ENCODE data around the gene PGLYRP3.

The PGLYRP3 gene

GRCh38 chr1:153288634-153289275, 24.0 kb downstream of the PGLYRP3 start:
- ATAC-seq (replicated peaks) (no peak), DNase-seq (no peak)
- peaks cover under 1 to 12% of the 10 kb centered on the region in 2 donors for H3K4me1 Mint-ChIP-seq (ENCODE audit: low read depth in 2 of 2)
- H3K27ac Mint-ChIP-seq = no peak overlapping the region
- H3K27me3 Mint-ChIP-seq = peaks cover 28 to 37% of the 10 kb centered on the region in 2 donors
- no peak overlapping the region for H3K4me3 Mint-ChIP-seq
- H3K36me3 Mint-ChIP-seq (ENCODE audit: insufficient read depth) = no peaks in the 10 kb centered on the region
- H3K9me3 Mint-ChIP-seq = no peaks in the 10 kb centered on the region

DNA sequence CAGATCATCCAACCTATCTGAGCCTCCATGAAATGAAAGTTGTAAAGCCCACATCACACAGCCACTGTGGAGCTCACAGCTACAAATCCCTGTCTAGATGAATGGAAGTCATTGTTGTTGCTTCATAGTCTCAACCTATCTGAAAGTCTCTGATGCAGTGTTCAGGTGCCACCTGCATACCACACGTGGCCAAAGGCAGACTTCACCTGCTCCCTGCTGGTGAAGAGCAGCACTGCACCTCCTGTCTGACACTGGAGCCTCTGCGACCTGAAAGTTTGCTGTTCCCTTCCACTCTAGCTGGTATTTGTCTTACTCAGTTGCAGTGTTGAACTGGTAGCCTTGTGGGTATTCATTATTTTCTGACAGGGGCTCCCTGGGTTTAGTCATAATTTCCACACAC, 34.9 kb downstream of the PGLYRP3 start:
- Mint-ChIP-seq H3K36me3 (ENCODE audit: insufficient read depth) (no peaks in the 10 kb centered on the region), H3K27me3 (peaks cover 57 to 61% of the 10 kb centered on the region in 2 donors), H3K27ac (no peak overlapping the region), H3K4me1 (ENCODE audit: low read depth in 2 of 2) (no peaks in the 10 kb centered on the region), H3K9me3 (no peaks in the 10 kb centered on the region), H3K4me3 (no peak overlapping the region)
- DNase-seq (peak in 2 of 3 experiments; percentile 21 to 26), ATAC-seq (replicated peaks) (peak; percentile 58)

DNA sequence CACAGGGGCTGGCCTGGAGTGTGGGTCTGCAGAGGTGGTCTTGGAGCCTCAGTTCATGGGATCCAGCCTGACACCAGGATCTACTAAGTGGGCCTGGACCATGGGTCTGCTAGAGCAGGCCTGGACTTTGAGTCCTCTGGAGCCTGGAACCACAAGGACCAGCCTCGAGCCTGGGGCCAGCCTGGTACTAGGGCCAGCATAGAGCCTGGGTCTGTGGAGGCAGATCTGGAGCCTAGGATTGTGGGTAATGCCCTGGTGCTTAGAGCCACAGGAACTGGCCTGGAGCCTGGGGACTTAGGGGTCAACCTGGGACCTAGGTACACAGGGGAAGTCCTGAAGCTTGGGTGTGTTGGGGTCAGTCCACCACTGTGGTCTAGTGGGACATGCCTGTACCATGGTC, 40.6 kb downstream of the PGLYRP3 start:
- H3K36me3 Mint-ChIP-seq (ENCODE audit: insufficient read depth) = no peaks in the 10 kb centered on the region
- no peak for DNase-seq
- H3K27me3 Mint-ChIP-seq = peaks cover 66 to 70% of the 10 kb centered on the region in 2 donors
- no peaks in the 10 kb centered on the region for H3K4me1 Mint-ChIP-seq (ENCODE audit: low read depth in 2 of 2)
- no peak overlapping the region for H3K27ac Mint-ChIP-seq
- ATAC-seq (replicated peaks) = no peak
- H3K9me3 Mint-ChIP-seq = no peaks in the 10 kb centered on the region
- no peak overlapping the region for H3K4me3 Mint-ChIP-seq

- DNase-seq = no peak
- Mint-ChIP-seq H3K36me3 (ENCODE audit: insufficient read depth) (no peaks in the 10 kb centered on the region), H3K27me3 (peaks cover 67 to 70% of the 10 kb centered on the region in 2 donors), H3K4me1 (ENCODE audit: low read depth in 2 of 2) (no peaks in the 10 kb centered on the region), H3K4me3 (no peak overlapping the region), H3K9me3 (no peaks in the 10 kb centered on the region), H3K27ac (no peak overlapping the region)
- no peak for ATAC-seq (replicated peaks)
These were observed 41.0 kb downstream of the PGLYRP3 start for GRCh38 chr1:153271711-153272110.

- Mint-ChIP-seq H3K36me3 (ENCODE audit: insufficient read depth) (peaks cover 3% of the 10 kb centered on the region), H3K27ac (no peak overlapping the region), H3K9me3 (no peaks in the 10 kb centered on the region), H3K27me3 (peaks cover 84 to 88% of the 10 kb centered on the region in 2 donors), H3K4me3 (no peak overlapping the region), H3K4me1 (ENCODE audit: low read depth in 2 of 2) (peaks cover 13 to 17% of the 10 kb centered on the region in 2 donors)
- ATAC-seq (replicated peaks) = no peak
- no peak for DNase-seq
These were observed 47.3 kb downstream of the PGLYRP3 start for GRCh38 chr1:153265457-153265856.

DNA sequence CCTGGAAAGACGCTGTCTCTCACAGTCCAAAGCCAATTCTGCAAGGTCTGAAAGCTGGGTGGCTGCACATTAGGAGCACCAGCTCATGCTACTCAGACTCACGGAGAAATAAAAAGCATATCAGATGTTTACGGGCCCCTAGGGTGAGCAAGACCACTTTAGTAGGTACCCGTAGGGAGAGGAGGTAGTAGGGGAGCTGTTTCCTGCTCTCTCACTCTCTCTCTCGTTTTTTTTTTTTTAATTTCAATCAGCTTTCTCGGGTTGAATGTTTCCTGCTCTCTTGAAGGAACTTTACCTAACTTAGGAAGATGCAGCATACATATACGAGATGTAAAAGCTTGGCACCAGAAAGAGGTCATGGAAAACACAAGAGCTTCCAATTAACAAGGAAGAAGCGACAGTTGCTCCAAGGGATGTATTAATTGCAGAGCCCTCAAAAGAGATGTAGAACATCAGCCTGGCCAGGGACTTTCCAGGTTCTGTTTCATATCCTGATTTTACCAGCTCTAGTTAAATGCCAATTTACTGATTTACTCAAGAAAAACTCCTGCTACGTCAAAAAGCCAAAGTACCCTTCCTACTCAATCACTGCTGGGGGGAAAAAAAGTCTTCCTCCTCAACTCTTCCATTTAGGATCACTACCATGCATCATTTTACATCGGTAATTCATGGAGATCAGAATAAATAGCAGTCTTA, 50.1 kb downstream of the PGLYRP3 start:
- Mint-ChIP-seq H3K27me3 (peaks cover 85 to 92% of the 10 kb centered on the region in 2 donors), H3K27ac (no peak overlapping the region), H3K4me1 (ENCODE audit: low read depth in 2 of 2) (peaks cover 20 to 23% of the 10 kb centered on the region in 2 donors), H3K9me3 (no peaks in the 10 kb centered on the region), H3K4me3 (peak overlapping the region; percentile 75 to 78), H3K36me3 (ENCODE audit: insufficient read depth) (peaks cover 3% of the 10 kb centered on the region)
- no peak for DNase-seq
- ATAC-seq (replicated peaks) = no peak

GRCh38 chr1:153262070-153262366, 50.7 kb downstream of the PGLYRP3 start:
- Mint-ChIP-seq H3K27me3 (peaks cover 80 to 87% of the 10 kb centered on the region in 2 donors), H3K27ac (no peak overlapping the region), H3K9me3 (no peaks in the 10 kb centered on the region), H3K4me3 (peak overlapping the region; percentile 75 to 78), H3K4me1 (ENCODE audit: low read depth in 2 of 2) (peaks cover 20 to 23% of the 10 kb centered on the region in 2 donors), H3K36me3 (ENCODE audit: insufficient read depth) (peaks cover 3% of the 10 kb centered on the region)
- ATAC-seq (replicated peaks) = no peak
- no peak for DNase-seq

DNA sequence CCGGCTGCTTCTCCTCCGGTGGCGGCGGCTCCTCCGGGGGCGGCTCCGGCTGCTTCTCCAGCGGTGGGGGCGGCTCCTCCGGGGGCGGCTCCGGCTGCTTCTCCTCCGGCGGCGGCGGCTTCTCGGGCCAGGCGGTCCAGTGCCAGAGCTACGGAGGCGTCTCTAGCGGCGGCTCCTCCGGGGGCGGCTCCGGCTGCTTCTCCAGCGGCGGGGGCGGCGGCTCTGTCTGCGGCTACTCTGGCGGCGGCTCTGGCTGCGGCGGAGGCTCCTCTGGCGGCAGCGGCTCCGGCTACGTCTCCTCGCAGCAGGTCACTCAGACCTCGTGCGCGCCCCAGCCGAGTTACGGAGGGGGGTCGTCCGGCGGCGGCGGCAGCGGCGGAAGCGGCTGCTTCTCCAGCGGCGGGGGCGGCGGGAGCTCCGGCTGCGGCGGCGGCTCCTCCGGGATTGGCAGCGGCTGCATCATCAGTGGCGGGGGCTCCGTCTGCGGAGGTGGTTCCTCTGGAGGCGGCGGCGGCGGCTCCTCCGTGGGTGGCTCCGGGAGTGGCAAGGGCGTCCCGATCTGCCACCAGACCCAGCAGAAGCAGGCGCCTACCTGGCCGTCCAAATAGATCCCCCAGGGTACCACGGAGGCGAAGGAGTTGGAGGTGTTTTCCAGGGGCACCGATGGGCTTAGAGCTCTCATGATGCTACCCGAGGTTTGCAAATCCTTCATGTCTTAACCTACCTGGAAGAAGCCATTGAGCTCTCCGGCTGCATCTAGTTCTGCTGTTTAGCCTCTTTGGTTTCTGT, 51.3 kb downstream of the PGLYRP3 start:
- H3K4me3 Mint-ChIP-seq = peak overlapping the region; percentile 75 to 78
- ATAC-seq (replicated peaks) (peak; percentile 60), DNase-seq (peak; percentile 7 to 18 (median 13))
- peaks cover 20 to 23% of the 10 kb centered on the region in 2 donors for H3K4me1 Mint-ChIP-seq (ENCODE audit: low read depth in 2 of 2)
- peaks cover 75 to 82% of the 10 kb centered on the region in 2 donors for H3K27me3 Mint-ChIP-seq
- peaks cover 3% of the 10 kb centered on the region for H3K36me3 Mint-ChIP-seq (ENCODE audit: insufficient read depth)
- no peaks in the 10 kb centered on the region for H3K9me3 Mint-ChIP-seq
- H3K27ac Mint-ChIP-seq = no peak overlapping the region

- H3K9me3 Mint-ChIP-seq = no peaks in the 10 kb centered on the region
- peaks cover 3% of the 10 kb centered on the region for H3K36me3 Mint-ChIP-seq (ENCODE audit: insufficient read depth)
- peak; percentile 50 for ATAC-seq (replicated peaks)
- DNase-seq = peak in 1 of 3 experiments; percentile 16
- peak overlapping the region; percentile 75 to 78 for H3K4me3 Mint-ChIP-seq
- H3K4me1 Mint-ChIP-seq (ENCODE audit: low read depth in 2 of 2) = peaks cover 20 to 23% of the 10 kb centered on the region in 2 donors
- peak overlapping the region; percentile 45 to 49 for H3K27ac Mint-ChIP-seq
- peaks cover 67 to 75% of the 10 kb centered on the region in 2 donors for H3K27me3 Mint-ChIP-seq
These were observed 52.0 kb downstream of the PGLYRP3 start for GRCh38 chr1:153260585-153261280.

DNA sequence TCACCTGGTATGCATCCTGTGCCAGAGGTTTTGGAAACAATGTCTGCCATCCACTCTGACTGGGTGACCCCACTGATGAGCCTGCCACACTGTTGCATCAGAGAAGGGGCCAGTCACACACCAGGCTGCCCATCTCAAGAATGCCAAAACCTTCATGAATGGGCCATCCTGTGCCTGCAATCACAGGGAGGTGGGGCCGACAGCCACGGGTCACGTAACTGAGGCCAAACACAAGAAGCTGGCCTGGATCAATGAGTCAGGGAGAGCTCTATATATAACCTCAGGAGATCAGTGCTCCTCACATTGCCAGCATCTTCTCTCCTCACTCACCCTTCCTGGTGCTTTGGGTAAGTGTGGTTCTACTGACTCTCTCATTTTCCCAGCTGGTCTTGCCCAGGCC, 53.4 kb downstream of the PGLYRP3 start, which contains the start of gene LORICRIN:
Gene LORICRIN, plus strand, starts transcription at position 301 of the 400 bp plus-strand sequence. CDS start 1,263 bp downstream, outside the sequence.
- peaks cover 20 to 23% of the 10 kb centered on the region in 2 donors for H3K4me1 Mint-ChIP-seq (ENCODE audit: low read depth in 2 of 2)
- DNase-seq = no peak
- peak within 1 kb of the TSS; percentile 45 to 49 for H3K27ac Mint-ChIP-seq
- ATAC-seq (replicated peaks) = no peak
- peak within 1 kb of the TSS; percentile 75 to 78 for H3K4me3 Mint-ChIP-seq
- no peaks in the 10 kb centered on the region for H3K9me3 Mint-ChIP-seq
- H3K36me3 Mint-ChIP-seq (ENCODE audit: insufficient read depth) = peaks cover 3% of the 10 kb centered on the region
- H3K27me3 Mint-ChIP-seq = peaks cover 62 to 66% of the 10 kb centered on the region in 2 donors

DNA sequence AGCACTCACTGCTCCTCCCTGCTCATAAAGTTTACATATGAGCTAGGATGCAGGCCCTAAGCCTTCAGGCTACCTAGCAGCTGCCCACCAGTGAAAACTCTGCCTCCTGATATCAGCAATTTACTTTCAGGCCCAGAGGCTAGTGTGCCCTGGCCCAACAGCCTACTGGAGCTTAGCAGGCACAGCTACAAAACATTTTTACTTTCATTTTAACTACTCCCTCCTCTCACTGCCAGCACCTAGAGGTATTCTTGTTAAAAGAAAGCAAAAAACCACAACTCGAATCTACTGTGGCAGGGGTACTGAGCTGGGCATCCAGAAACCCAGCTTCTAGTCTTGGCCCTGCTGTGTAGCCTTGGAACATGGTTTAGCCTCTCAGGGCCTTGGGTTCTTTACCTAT, 59.1 kb downstream of the PGLYRP3 start:
- Mint-ChIP-seq H3K9me3 (no peaks in the 10 kb centered on the region), H3K27me3 (peaks cover 50 to 52% of the 10 kb centered on the region in 2 donors), H3K27ac (peak overlapping the region in 1 of 2 donors; percentile 42), H3K36me3 (ENCODE audit: insufficient read depth) (no peaks in the 10 kb centered on the region), H3K4me1 (ENCODE audit: low read depth in 2 of 2) (peaks cover 0 to 6% of the 10 kb centered on the region in 2 donors), H3K4me3 (no peak overlapping the region)
- ATAC-seq (replicated peaks) = no peak
- DNase-seq = no peak

DNA sequence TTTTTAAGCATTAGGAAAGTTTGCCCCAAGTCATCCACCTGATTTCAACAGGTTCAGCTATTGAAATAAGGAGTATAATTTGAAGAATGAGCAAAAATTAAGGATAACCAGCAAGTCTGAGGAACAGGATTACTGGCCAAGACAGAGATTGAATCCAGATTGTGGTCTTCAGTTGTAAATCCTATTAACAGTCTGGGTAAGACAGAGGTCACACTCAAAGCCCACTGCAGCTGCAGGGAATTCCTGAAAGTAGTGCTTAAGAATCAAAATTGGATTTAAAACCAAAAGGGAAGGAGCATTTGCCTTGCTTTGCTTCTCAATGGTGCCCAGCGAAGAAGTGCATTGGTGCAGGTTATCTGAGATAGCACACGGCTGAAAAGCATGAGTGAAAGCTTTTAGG, 59.7 kb downstream of the PGLYRP3 start:
- no peak overlapping the region for H3K27ac Mint-ChIP-seq
- DNase-seq (no peak), ATAC-seq (replicated peaks) (no peak)
- H3K4me3 Mint-ChIP-seq = no peak overlapping the region
- peaks cover 0 to 4% of the 10 kb centered on the region in 2 donors for H3K4me1 Mint-ChIP-seq (ENCODE audit: low read depth in 2 of 2)
- no peaks in the 10 kb centered on the region for H3K36me3 Mint-ChIP-seq (ENCODE audit: insufficient read depth)
- H3K27me3 Mint-ChIP-seq = peaks cover 49 to 54% of the 10 kb centered on the region in 2 donors
- no peaks in the 10 kb centered on the region for H3K9me3 Mint-ChIP-seq

GRCh38 chr1:153251988-153252387, 60.8 kb downstream of the PGLYRP3 start:
- H3K36me3 Mint-ChIP-seq (ENCODE audit: insufficient read depth) = no peaks in the 10 kb centered on the region
- no peak for DNase-seq
- H3K27ac Mint-ChIP-seq = no peak overlapping the region
- peaks cover 0 to 4% of the 10 kb centered on the region in 2 donors for H3K4me1 Mint-ChIP-seq (ENCODE audit: low read depth in 2 of 2)
- no peak for ATAC-seq (replicated peaks)
- H3K4me3 Mint-ChIP-seq = no peak overlapping the region
- no peaks in the 10 kb centered on the region for H3K9me3 Mint-ChIP-seq
- peaks cover 54 to 60% of the 10 kb centered on the region in 2 donors for H3K27me3 Mint-ChIP-seq

All from effector memory CD8-positive, alpha-beta T cell (primary cell).